CD4-positive, alpha-beta T cell treated with Interleukin-15 for 1 hour (primary cell): Measurements from ENCODE around the gene GPRASP3.

Experiments used
- DNase-seq: peaks from one replicate; pipeline ENCODE4 v3.0.0-alpha.2; 2020

GPRASP3 gene

GRCh38 chrX:102765809-102766208, 45.3 kb downstream of the GPRASP3 start:
- no peak for DNase-seq

GRCh38 chrX:102767287-102767686, 46.7 kb downstream of the GPRASP3 start:
- DNase-seq, result no peak

- DNase-seq, result peak; percentile 82
Measured at GRCh38 chrX:102768987-102769761, 48.6 kb downstream of the GPRASP3 start.
